Measurements from ENCODE around the gene MYO16. TPM values are rescaled to one million over a fixed set of nuclear protein-coding genes. Genes with fewer than 3 reads are reported as not detected.
"Not testable (repeated sequence)": the region's sequence is repeated elsewhere in the genome, so short reads cannot be mapped to it uniquely, and the experiment has no call there.

MYO16 gene
- total RNA-seq, 1 experiment from 2014 or later = 0.05 TPM

- Histone ChIP-seq H3K4me3 (no peak overlapping the region), H3K27ac (no peak overlapping the region), H3K36me3 (no peaks in the 10 kb centered on the region), H3K9me3 (replicated peaks) (no peaks in the 10 kb centered on the region), H3K4me1 (replicated peaks) (peaks cover 29% of the 10 kb centered on the region), H3K27me3 (replicated peaks) (no peaks in the 10 kb centered on the region)
- DNase-seq (ENCODE audit: low read depth in 1 of 2, low spot score in 2 of 2) = no peak
These were observed 585.0 kb downstream of the MYO16 start for GRCh38 chr13:109214393-109214792.

GRCh38 chr13:109215377-109215776 lies 586.0 kb downstream of the MYO16 start:
- H3K4me1 ChIP-seq (replicated peaks) = peaks cover 24% of the 10 kb centered on the region
- no peak for DNase-seq (ENCODE audit: low read depth in 1 of 2, low spot score in 2 of 2)
- H3K27ac ChIP-seq = no peak overlapping the region

GRCh38 chr13:109217510-109217909 lies 588.1 kb downstream of the MYO16 start:
- H3K36me3 ChIP-seq; H3K4me3 ChIP-seq; H3K27me3 ChIP-seq (replicated peaks); H3K4me1 ChIP-seq (replicated peaks); H3K27ac ChIP-seq; DNase-seq (ENCODE audit: low read depth in 1 of 2, low spot score in 2 of 2); H3K9me3 ChIP-seq (replicated peaks): not testable (repeated sequence)

More at GRCh38 chr13:109215377-109215776, 586.0 kb downstream of the MYO16 start:
- Histone ChIP-seq H3K9me3 (replicated peaks) (no peaks in the 10 kb centered on the region), H3K4me3 (no peak overlapping the region), H3K36me3 (no peaks in the 10 kb centered on the region), H3K27me3 (replicated peaks) (no peaks in the 10 kb centered on the region)

- H3K9me3 ChIP-seq (replicated peaks) = peaks cover 23% of the 10 kb centered on the region
- H3K4me3 ChIP-seq = no peak overlapping the region
- peak in 1 of 2 experiments; percentile 58 for DNase-seq (ENCODE audit: low read depth in 1 of 2, low spot score in 2 of 2)
- peaks cover 3% of the 10 kb centered on the region; the same call in 1 of the 2 replicates for H3K4me1 ChIP-seq (replicated peaks)
- no peak overlapping the region for H3K27ac ChIP-seq
- H3K27me3 ChIP-seq (replicated peaks) = no peaks in the 10 kb centered on the region
- H3K36me3 ChIP-seq = peaks cover 3% of the 10 kb centered on the region
These were observed 591.2 kb downstream of the MYO16 start for GRCh38 chr13:109220631-109221030.

GRCh38 chr13:109224033-109224432 lies 594.6 kb downstream of the MYO16 start:
- H3K27ac ChIP-seq = no peak overlapping the region
- no peak overlapping the region for H3K4me3 ChIP-seq
- peaks cover 30% of the 10 kb centered on the region for H3K9me3 ChIP-seq (replicated peaks)
- no peaks in the 10 kb centered on the region for H3K4me1 ChIP-seq (replicated peaks)
- DNase-seq (ENCODE audit: low read depth in 1 of 2, low spot score in 2 of 2) = no peak
- no peaks in the 10 kb centered on the region for H3K27me3 ChIP-seq (replicated peaks)
- H3K36me3 ChIP-seq = peaks cover 3% of the 10 kb centered on the region

GRCh38 chr13:109226631-109227030 lies 597.2 kb downstream of the MYO16 start:
- H3K27me3 ChIP-seq (replicated peaks) = no peaks in the 10 kb centered on the region
- DNase-seq (ENCODE audit: low read depth in 1 of 2, low spot score in 2 of 2) = peak in 1 of 2 experiments; percentile 36
- no peaks in the 10 kb centered on the region for H3K4me1 ChIP-seq (replicated peaks)
- H3K4me3 ChIP-seq = no peak overlapping the region
- H3K36me3 ChIP-seq = peaks cover 8% of the 10 kb centered on the region
- peaks cover 44% of the 10 kb centered on the region for H3K9me3 ChIP-seq (replicated peaks)
- H3K27ac ChIP-seq = no peak overlapping the region

- H3K36me3 ChIP-seq = peaks cover 8% of the 10 kb centered on the region
- H3K27ac ChIP-seq = no peak overlapping the region
- no peak overlapping the region for H3K4me3 ChIP-seq
- peaks cover 4% of the 10 kb centered on the region; the same call in 1 of the 2 replicates for H3K4me1 ChIP-seq (replicated peaks)
- peaks cover 44% of the 10 kb centered on the region for H3K9me3 ChIP-seq (replicated peaks)
- no peaks in the 10 kb centered on the region for H3K27me3 ChIP-seq (replicated peaks)
- DNase-seq (ENCODE audit: low read depth in 1 of 2, low spot score in 2 of 2) = peak in 1 of 2 experiments; percentile 61
These were observed 598.0 kb downstream of the MYO16 start for GRCh38 chr13:109227344-109227940.

GRCh38 chr13:109228211-109228610 lies 598.8 kb downstream of the MYO16 start:
- no peak overlapping the region for H3K4me3 ChIP-seq
- DNase-seq (ENCODE audit: low read depth in 1 of 2, low spot score in 2 of 2) = no peak
- H3K27ac ChIP-seq = no peak overlapping the region
- H3K36me3 ChIP-seq = peaks cover 8% of the 10 kb centered on the region
- peaks cover 9% of the 10 kb centered on the region for H3K4me1 ChIP-seq (replicated peaks)
- no peaks in the 10 kb centered on the region for H3K27me3 ChIP-seq (replicated peaks)
- peaks cover 37% of the 10 kb centered on the region for H3K9me3 ChIP-seq (replicated peaks)

- Histone ChIP-seq H3K4me1 (replicated peaks) (peaks cover 13% of the 10 kb centered on the region), H3K27me3 (replicated peaks) (no peaks in the 10 kb centered on the region), H3K27ac (no peak overlapping the region), H3K4me3 (no peak overlapping the region), H3K9me3 (replicated peaks) (peaks cover 17% of the 10 kb centered on the region), H3K36me3 (0 out of 2 replicates have a peak, but pooled peaks cover 5% of the 10 kb centered on the region)
- DNase-seq (ENCODE audit: low read depth in 1 of 2, low spot score in 2 of 2) = no peak
These were observed 602.5 kb downstream of the MYO16 start for GRCh38 chr13:109231888-109232287.

- Histone ChIP-seq H3K27ac (peak overlapping the region; percentile 14; the same call in 1 of the 2 replicates), H3K9me3 (replicated peaks) (peaks cover 21% of the 10 kb centered on the region), H3K4me1 (replicated peaks) (peaks cover 13% of the 10 kb centered on the region), H3K36me3 (0 out of 2 replicates have a peak, but pooled peaks cover 5% of the 10 kb centered on the region), H3K4me3 (no peak overlapping the region), H3K27me3 (replicated peaks) (no peaks in the 10 kb centered on the region)
- DNase-seq (ENCODE audit: low read depth in 1 of 2, low spot score in 2 of 2) = peak; percentile 73 to 87
These were observed 603.9 kb downstream of the MYO16 start for GRCh38 chr13:109233293-109233692.

- Histone ChIP-seq H3K9me3 (replicated peaks) (0 out of 2 replicates have a peak, but pooled peaks cover 4% of the 10 kb centered on the region), H3K27me3 (replicated peaks) (no peaks in the 10 kb centered on the region), H3K4me1 (replicated peaks) (peaks cover 13% of the 10 kb centered on the region), H3K27ac (no peak overlapping the region), H3K4me3 (no peak overlapping the region), H3K36me3 (no peaks in the 10 kb centered on the region)
- DNase-seq (ENCODE audit: low read depth in 1 of 2, low spot score in 2 of 2) = no peak
These were observed 606.5 kb downstream of the MYO16 start for GRCh38 chr13:109235901-109236300.

GRCh38 chr13:109241160-109241559 lies 611.7 kb downstream of the MYO16 start:
- peaks cover 45% of the 10 kb centered on the region for H3K4me1 ChIP-seq (replicated peaks)

GRCh38 chr13:109243311-109243951 lies 614.0 kb downstream of the MYO16 start:
- DNase-seq (ENCODE audit: low read depth in 1 of 2, low spot score in 2 of 2) = peak; percentile 100
- peak overlapping the region; percentile 1 for H3K4me3 ChIP-seq
- H3K27ac ChIP-seq = peak overlapping the region; percentile 98
- H3K27me3 ChIP-seq (replicated peaks) = no peaks in the 10 kb centered on the region
- peaks cover 4% of the 10 kb centered on the region for H3K9me3 ChIP-seq (replicated peaks)
- H3K36me3 ChIP-seq = no peaks in the 10 kb centered on the region; the same call in 1 of the 2 replicates
- peaks cover 48% of the 10 kb centered on the region for H3K4me1 ChIP-seq (replicated peaks)

More at GRCh38 chr13:109241160-109241559, 611.7 kb downstream of the MYO16 start:
- no peaks in the 10 kb centered on the region for H3K27me3 ChIP-seq (replicated peaks)
- H3K36me3 ChIP-seq = no peaks in the 10 kb centered on the region
- H3K27ac ChIP-seq = no peak overlapping the region
- DNase-seq (ENCODE audit: low read depth in 1 of 2, low spot score in 2 of 2) = no peak
- 0 out of 2 replicates have a peak, but pooled peaks cover 4% of the 10 kb centered on the region for H3K9me3 ChIP-seq (replicated peaks)
- no peak overlapping the region for H3K4me3 ChIP-seq

GRCh38 chr13:109244566-109244965 lies 615.2 kb downstream of the MYO16 start:
- H3K9me3 ChIP-seq (replicated peaks) = peaks cover 4% of the 10 kb centered on the region
- no peaks in the 10 kb centered on the region; the same call in 1 of the 2 replicates for H3K36me3 ChIP-seq
- H3K27me3 ChIP-seq (replicated peaks) = no peaks in the 10 kb centered on the region
- H3K4me3 ChIP-seq = no peak overlapping the region
- peaks cover 48% of the 10 kb centered on the region for H3K4me1 ChIP-seq (replicated peaks)
- DNase-seq (ENCODE audit: low read depth in 1 of 2, low spot score in 2 of 2) = peak in 1 of 2 experiments; percentile 48
- H3K27ac ChIP-seq = peak overlapping the region; percentile 98

Data from SJSA1 (cell line).